ENCODE measurements around the gene STK17A.

DNA sequence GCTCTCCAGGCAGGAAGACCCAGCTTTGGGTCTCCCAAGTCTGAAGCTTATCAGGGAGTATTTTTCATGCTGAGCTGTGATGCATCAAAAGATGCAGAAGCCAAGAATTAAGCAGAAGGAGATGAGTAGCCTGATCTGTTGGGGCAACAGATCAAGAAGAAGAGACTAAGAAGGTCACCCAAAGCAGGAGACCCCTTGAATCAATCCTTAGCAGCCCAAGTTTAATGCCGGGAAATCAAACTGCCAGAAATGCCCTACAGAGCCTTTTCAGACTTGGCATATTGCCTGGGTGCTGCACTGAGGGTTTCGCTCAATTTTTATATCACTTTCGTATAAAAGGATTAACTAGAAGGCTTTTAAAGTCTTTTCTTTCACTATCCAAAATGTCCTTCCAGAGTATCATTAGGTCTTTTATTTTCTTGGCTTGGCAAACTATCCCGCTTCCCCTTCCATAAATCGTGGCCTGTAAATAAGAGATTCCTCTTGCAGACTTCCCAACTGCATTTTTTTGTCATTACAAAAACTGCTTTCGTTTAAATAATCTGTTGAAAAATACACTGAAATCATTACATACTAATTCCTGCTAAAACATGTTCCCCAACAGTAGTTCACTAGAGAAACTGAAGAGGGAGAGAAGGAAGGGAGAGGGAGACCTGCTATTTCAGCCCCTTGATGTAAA is 49.0 kb upstream of the STK17A start:
- TF ChIP-seq FOXK2 (IDR thresholded peaks at IDR 0.05) (no peak), CTBP1 (IDR thresholded peaks at IDR 0.05; ENCODE audit: borderline replicate concordance) (no peak)

All from HEK293T (cell line).